GM23338 (cell line): ENCODE data around the gene SART3. TPM values are rescaled to one million over a fixed set of nuclear protein-coding genes. Genes with fewer than 3 reads are reported as not detected.

ENCODE experiments used
- ATAC-seq: fragments of 200-7000 bp; cut with Tn5 transposase; 3 replicates; pipeline ENCODE4 v1.9.1; 2020
- DNase-seq: peaks from one replicate; pipeline ENCODE4 v3.0.0-alpha.2; 2015; ENCODE audit warnings: low spot score
- H2AFZ ChIP-seq: fragments of 200-600 bp; sonication (generic); 2 replicates; pipeline ENCODE4 v1.8.0; 2016; ENCODE audit warnings: antibody characterized with exemption, mild to moderate bottlenecking, moderate library complexity
- H3F3A ChIP-seq: fragments of 200-600 bp; sonication (generic); replicated peaks from 2 replicates; pipeline ENCODE4 v1.8.0; 2017; ENCODE audit warnings: antibody characterized with exemption, mixed run types, low read depth
- H3K27ac ChIP-seq: fragments of 200-600 bp; sonication (generic); 2 replicates; pipeline ENCODE4 v1.6.1; 2016; ENCODE audit warnings: low read depth
- H3K27me3 ChIP-seq: fragments of 200-600 bp; sonication (generic); 2 replicates; pipeline ENCODE4 v1.8.0; 2016; ENCODE audit warnings: mild to moderate bottlenecking, mixed run types, moderate library complexity; ENCODE audit not compliant: insufficient read depth
- H3K36me3 ChIP-seq: fragments of 200-600 bp; sonication (generic); 2 replicates; pipeline ENCODE4 v1.8.0; 2016; ENCODE audit warnings: mild to moderate bottlenecking; ENCODE audit not compliant: insufficient read depth
- H3K4me1 ChIP-seq: fragments of 200-600 bp; sonication (generic); 2 replicates; pipeline ENCODE4 v1.8.0; 2016; ENCODE audit warnings: mild to moderate bottlenecking, moderate library complexity; ENCODE audit not compliant: insufficient read depth
- H3K4me2 ChIP-seq: fragments of 200-600 bp; sonication (generic); 2 replicates; pipeline ENCODE4 v1.7.1; 2017; ENCODE audit warnings: mixed run types
- H3K4me3 ChIP-seq: fragments of 200-600 bp; sonication (generic); 2 replicates; pipeline ENCODE4 v1.6.1; 2016; ENCODE audit warnings: mixed run types
- H3K79me2 ChIP-seq: fragments of 200-600 bp; sonication (generic); replicated peaks from 2 replicates; pipeline ENCODE4 v1.8.0; 2017; ENCODE audit warnings: mild to moderate bottlenecking; ENCODE audit not compliant: insufficient read depth
- H3K9me2 ChIP-seq: fragments of 200-600 bp; sonication (generic); 2 replicates; pipeline ENCODE4 v1.8.0; 2017; ENCODE audit not compliant: insufficient read depth
- H4K20me1 ChIP-seq: fragments of 200-600 bp; sonication (generic); replicated peaks from 2 replicates; pipeline ENCODE4 v1.8.0; 2017; ENCODE audit warnings: mild to moderate bottlenecking; ENCODE audit not compliant: insufficient read depth
- H3K27ac Mint-ChIP-seq: 2 replicates; pipeline ENCODE4 v1.8.0; 2020; ENCODE audit warnings: inconsistent platforms, mild to moderate bottlenecking, moderate library complexity, mixed read lengths
- H3K27me3 Mint-ChIP-seq: 3 replicates; pipeline ENCODE4 v1.8.0; 2022; ENCODE audit warnings: low read depth, mild to moderate bottlenecking, moderate library complexity, mixed read lengths, inconsistent platforms; ENCODE audit not compliant: insufficient read depth, poor library complexity
- H3K36me3 Mint-ChIP-seq: 3 replicates; pipeline ENCODE4 v1.8.0; 2021; ENCODE audit warnings: low read depth, mild to moderate bottlenecking, inconsistent platforms, moderate library complexity, mixed read lengths
- H3K4me1 Mint-ChIP-seq: 3 replicates; pipeline ENCODE4 v1.8.0; 2020; ENCODE audit warnings: mild to moderate bottlenecking, inconsistent platforms, mixed read lengths
- H3K4me3 Mint-ChIP-seq: 3 replicates; pipeline ENCODE4 v1.8.0; 2021; ENCODE audit warnings: moderate library complexity, mild to moderate bottlenecking, inconsistent platforms, mixed read lengths
- H3K9me3 Mint-ChIP-seq: 3 replicates; pipeline ENCODE4 v1.8.0; 2020; ENCODE audit warnings: moderate library complexity, mild to moderate bottlenecking, inconsistent platforms, mixed read lengths
- CREB1 ChIP-seq: fragments of 250-450 bp; sonication (Bioruptor Pico); IDR thresholded peaks from 2 replicates; pipeline ENCODE4 v1.5.0; 2020; ENCODE audit warnings: low read depth, mild to moderate bottlenecking, moderate library complexity
- ETS1 ChIP-seq: IDR thresholded peaks from 2 replicates; pipeline ENCODE4 v1.6.1; 2016; ENCODE audit warnings: antibody characterized with exemption
- EZH2phosphoT487 ChIP-seq: fragments of 200-600 bp; sonication (generic); IDR thresholded peaks from one replicate; pipeline ENCODE4 v1.8.1; 2018; ENCODE audit warnings: antibody characterized with exemption; ENCODE audit not compliant: unreplicated experiment
- REST ChIP-seq: IDR thresholded peaks from one replicate; pipeline ENCODE4 v1.6.1; 2018; ENCODE audit warnings: antibody characterized with exemption; ENCODE audit not compliant: unreplicated experiment
- STAT1 ChIP-seq: IDR thresholded peaks from one replicate; pipeline ENCODE4 v1.6.1; 2016; ENCODE audit warnings: antibody characterized with exemption; ENCODE audit not compliant: unreplicated experiment
- ZNF114 ChIP-seq: fragments of 250-450 bp; sonication (Bioruptor Pico); IDR thresholded peaks from 2 replicates; pipeline ENCODE4 v1.5.0; 2020; ENCODE audit warnings: mild to moderate bottlenecking, moderate library complexity
- ZNF331 ChIP-seq: fragments of 250-450 bp; sonication (Bioruptor Pico); IDR thresholded peaks from 2 replicates; pipeline ENCODE4 v1.5.0; 2020; ENCODE audit warnings: low read depth, mild to moderate bottlenecking, moderate library complexity
- polyA plus RNA-seq: library from polyadenylated mRNA; unstranded; fragments of >200 nt; fragmentation: Nextera tagmentation; extraction: Ambion mirVana; gene quantifications from 2 replicates; pipeline ENCODE4 v1.2.1, GENCODE V29; 2016
- total RNA-seq: library from RNA; depleted of rRNA; stranded (reverse); fragments of >200 nt; shearing (Covaris generic); gene quantifications from 2 replicates; pipeline ENCODE4 v1.2.3, GENCODE V29; 2014

SART3 gene
- total and polyA plus RNA-seq, 2 experiments from 2014 or later: 49.8 to 112 TPM

DNA sequence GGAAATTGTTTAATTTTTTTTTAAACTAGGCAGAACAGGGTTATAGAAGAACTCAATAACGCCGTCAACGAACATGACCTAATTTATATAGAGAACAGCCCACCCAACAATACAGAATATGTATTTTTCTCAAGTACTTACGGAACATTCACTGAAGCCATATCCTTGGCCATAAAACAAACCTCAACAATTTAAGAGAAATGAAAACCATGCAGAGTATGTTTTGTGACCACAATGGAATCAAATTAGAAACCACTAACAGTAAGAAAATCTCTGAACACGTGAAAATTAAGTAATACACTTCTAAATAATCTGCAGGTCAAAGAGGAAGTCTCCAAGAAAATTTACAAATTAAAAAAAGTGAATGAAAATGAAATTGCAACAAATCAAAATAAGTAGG, 9.4 kb downstream of the SART3 start (continued):
- TF ChIP-seq REST: no peak
- TF ChIP-seq ZNF331 (CRISPR knock-in tag): no peak
- TF ChIP-seq EZH2phosphoT487: no peak
- no peak for TF ChIP-seq ZNF114 (CRISPR knock-in tag)
- TF ChIP-seq STAT1: no peak
- no peak for TF ChIP-seq ETS1
- no peak for TF ChIP-seq CREB1 (CRISPR knock-in tag)

- no peak for ATAC-seq
- H3K27ac Mint-ChIP-seq: no peak overlapping the region
- no peaks in the 10 kb centered on the region for H3K9me3 Mint-ChIP-seq
- H3K4me1 Mint-ChIP-seq: peaks cover 17% of the 10 kb centered on the region; the same call in 2 of the 3 replicates
- Histone ChIP-seq H4K20me1 (peaks cover 45% of the 10 kb centered on the region), H3K79me2 (peaks cover 87% of the 10 kb centered on the region), H3K9me2 (no peaks in the 10 kb centered on the region), H3K4me1 (no peaks in the 10 kb centered on the region), H3K36me3 (peaks cover 32% of the 10 kb centered on the region), H3K4me2 (no peak overlapping the region), H2AFZ (no peak overlapping the region), H3K27ac (no peak overlapping the region), H3F3A (0 out of 2 replicates have a peak, but pooled peaks cover 2% of the 10 kb centered on the region), H3K27me3 (no peaks in the 10 kb centered on the region), H3K4me3 (no peak overlapping the region)
- DNase-seq: no peak
- H3K36me3 Mint-ChIP-seq: peaks cover 46% of the 10 kb centered on the region
- H3K27me3 Mint-ChIP-seq: no peaks in the 10 kb centered on the region
- no peak overlapping the region for H3K4me3 Mint-ChIP-seq
- TF ChIP-seq ZNF114 (CRISPR knock-in tag) (no peak), ETS1 (no peak)
Measured at GRCh38 chr12:108548954-108549521, 11.9 kb downstream of the SART3 start.
